Measurements from ENCODE around the gene APBA3.

The APBA3 gene

GRCh38 chr19:3781603-3782002 lies 20.1 kb upstream of the APBA3 start:
- no peaks in the 10 kb centered on the region for H3K36me3 ChIP-seq (replicated peaks; ENCODE audit: insufficient read depth, low read length)
- no peak overlapping the region for H3K27ac ChIP-seq (ENCODE audit: low read length)
- H3K9ac ChIP-seq (ENCODE audit: low read length), result no peak overlapping the region
- TF ChIP-seq CTCF (IDR thresholded peaks at IDR 0.05; ENCODE audit: low read length) (no peak), EZH2phosphoT487 (IDR thresholded peaks at IDR 0.05; ENCODE audit: low read length) (no peak), EZH2 (optimal IDR thresholded peaks at IDR 0.05; ENCODE audit: low read depth, low read length) (no peak)
- peaks cover 63% of the 10 kb centered on the region for H3K27me3 ChIP-seq (replicated peaks; ENCODE audit: insufficient read depth, low read length)
- no peaks in the 10 kb centered on the region for H3K9me2 ChIP-seq (replicated peaks; ENCODE audit: insufficient read depth, low read length)
- no peak overlapping the region for H3K4me2 ChIP-seq (ENCODE audit: low read depth, low read length)
- H3K4me1 ChIP-seq (ENCODE audit: low read length), result no peaks in the 10 kb centered on the region
- no peak for DNase-seq
- H3K79me2 ChIP-seq (ENCODE audit: low read length), result no peaks in the 10 kb centered on the region
- no peak overlapping the region for H3K4me3 ChIP-seq (ENCODE audit: low read length)
- H4K20me1 ChIP-seq (ENCODE audit: insufficient read depth, low read length), result no peaks in the 10 kb centered on the region
- H3K9me3 ChIP-seq (replicated peaks; ENCODE audit: insufficient read depth, low read length), result no peaks in the 10 kb centered on the region
- no peaks in the 10 kb centered on the region for H3F3A ChIP-seq (ENCODE audit: insufficient read depth, low read length)
- H2AFZ ChIP-seq (ENCODE audit: low read length), result no peak overlapping the region

GRCh38 chr19:3780786-3781304 lies 19.4 kb upstream of the APBA3 start:
- Histone ChIP-seq H3K27ac (ENCODE audit: low read length) (no peak overlapping the region), H3K4me1 (ENCODE audit: low read length) (no peaks in the 10 kb centered on the region), H3K4me2 (ENCODE audit: low read depth, low read length) (no peak overlapping the region), H3F3A (ENCODE audit: insufficient read depth, low read length) (no peaks in the 10 kb centered on the region), H3K79me2 (ENCODE audit: low read length) (no peaks in the 10 kb centered on the region), H3K36me3 (replicated peaks; ENCODE audit: insufficient read depth, low read length) (no peaks in the 10 kb centered on the region), H2AFZ (ENCODE audit: low read length) (no peak overlapping the region), H3K27me3 (replicated peaks; ENCODE audit: insufficient read depth, low read length) (peaks cover 59% of the 10 kb centered on the region), H4K20me1 (ENCODE audit: insufficient read depth, low read length) (no peaks in the 10 kb centered on the region), H3K9me2 (replicated peaks; ENCODE audit: insufficient read depth, low read length) (no peaks in the 10 kb centered on the region), H3K9ac (ENCODE audit: low read length) (no peak overlapping the region), H3K4me3 (ENCODE audit: low read length) (no peak overlapping the region), H3K9me3 (replicated peaks; ENCODE audit: insufficient read depth, low read length) (no peaks in the 10 kb centered on the region)
- no peak for DNase-seq
- no peak for TF ChIP-seq EZH2phosphoT487 (IDR thresholded peaks at IDR 0.05; ENCODE audit: low read length)
- no peak for TF ChIP-seq EZH2 (optimal IDR thresholded peaks at IDR 0.05; ENCODE audit: low read depth, low read length)
- no peak for TF ChIP-seq CTCF (IDR thresholded peaks at IDR 0.05; ENCODE audit: low read length)

GRCh38 chr19:3778899-3779723 lies 17.6 kb upstream of the APBA3 start:
- no peak overlapping the region for H2AFZ ChIP-seq (ENCODE audit: low read length)
- no peak for TF ChIP-seq EZH2phosphoT487 (IDR thresholded peaks at IDR 0.05; ENCODE audit: low read length)
- no peaks in the 10 kb centered on the region for H3K9me2 ChIP-seq (replicated peaks; ENCODE audit: insufficient read depth, low read length)
- peaks cover 49% of the 10 kb centered on the region for H3K27me3 ChIP-seq (replicated peaks; ENCODE audit: insufficient read depth, low read length)
- H3K4me3 ChIP-seq (ENCODE audit: low read length), result no peak overlapping the region
- H3K9me3 ChIP-seq (replicated peaks; ENCODE audit: insufficient read depth, low read length), result no peaks in the 10 kb centered on the region
- no peak overlapping the region for H3K9ac ChIP-seq (ENCODE audit: low read length)
- no peaks in the 10 kb centered on the region for H3K79me2 ChIP-seq (ENCODE audit: low read length)
- no peak for DNase-seq
- H4K20me1 ChIP-seq (ENCODE audit: insufficient read depth, low read length), result no peaks in the 10 kb centered on the region
- no peaks in the 10 kb centered on the region for H3F3A ChIP-seq (ENCODE audit: insufficient read depth, low read length)
- H3K36me3 ChIP-seq (replicated peaks; ENCODE audit: insufficient read depth, low read length), result no peaks in the 10 kb centered on the region
- no peak overlapping the region for H3K27ac ChIP-seq (ENCODE audit: low read length)
- no peaks in the 10 kb centered on the region for H3K4me1 ChIP-seq (ENCODE audit: low read length)
- no peak overlapping the region for H3K4me2 ChIP-seq (ENCODE audit: low read depth, low read length)

Measured in MM.1S (cell line).